H1 (cell line): ENCODE results near the gene GRID2. TPM values are rescaled to one million over a fixed set of nuclear protein-coding genes. Genes with fewer than 3 reads are reported as not detected.

Experiments used
- ATF2 ChIP-seq: IDR thresholded peaks from 2 replicates; pipeline ENCODE4 v1.6.1; 2012; ENCODE audit warnings: low read length, inconsistent platforms
- CHD1 ChIP-seq: IDR thresholded peaks from 2 replicates; pipeline ENCODE4 v1.6.1; 2012; ENCODE audit warnings: low read depth, low read length, improper control_type of control experiment
- CREB1 ChIP-seq: IDR thresholded peaks from 2 replicates; pipeline ENCODE4 v1.6.1; 2012; ENCODE audit warnings: inconsistent platforms
- GABPA ChIP-seq: IDR thresholded peaks from 2 replicates; pipeline ENCODE4 v1.6.1; 2011; ENCODE audit warnings: mild to moderate bottlenecking, low read length, moderate library complexity, borderline replicate concordance; ENCODE audit not compliant: insufficient read depth
- polyA plus RNA-seq, 7 experiments: library from polyadenylated mRNA; depleted of rRNA in 3 of 7; stranded (reverse) in 5 of 7; unstranded in 2 of 7; fragments of >200 nt in 5 of 7; fragments of 200-250 nt in 2 of 7; gene quantifications; 1 replicate in 5 of 7; 2 replicates in 1 of 7; 4 replicates in 1 of 7; pipeline versions ENCODE4 v1.2.1 to v1.2.3, GENCODE V29; 2011 to 2013; ENCODE audit warnings: missing spikeins in 2 of 7, mixed read lengths in 2 of 7
- total RNA-seq: library from RNA; stranded (reverse); fragmentation: NEBNext Ultra II Directional; extraction: Animal tissue kit (Norgen Biotek cat#: 25700); gene quantifications from 2 replicates; pipeline ENCODE4 v1.2.1, GENCODE V29; 2021
- TF ChIP-seq, protein P1 (sequence below): fragments of 300-600 bp; sonication (generic); IDR thresholded peaks from 2 replicates; pipeline ENCODE4 v1.7.1; 2012; ENCODE audit warnings: low read length, moderate library complexity, mild to moderate bottlenecking, inconsistent platforms; ENCODE audit not compliant: insufficient replicate concordance

Gene GRID2
- total and polyA plus RNA-seq, 2 of the 8 experiments (the other 6 are each of a cell fraction or from before 2014, with no cell fraction given), result 31.1 to 81.9 TPM

- TF ChIP-seq, protein P1, sequence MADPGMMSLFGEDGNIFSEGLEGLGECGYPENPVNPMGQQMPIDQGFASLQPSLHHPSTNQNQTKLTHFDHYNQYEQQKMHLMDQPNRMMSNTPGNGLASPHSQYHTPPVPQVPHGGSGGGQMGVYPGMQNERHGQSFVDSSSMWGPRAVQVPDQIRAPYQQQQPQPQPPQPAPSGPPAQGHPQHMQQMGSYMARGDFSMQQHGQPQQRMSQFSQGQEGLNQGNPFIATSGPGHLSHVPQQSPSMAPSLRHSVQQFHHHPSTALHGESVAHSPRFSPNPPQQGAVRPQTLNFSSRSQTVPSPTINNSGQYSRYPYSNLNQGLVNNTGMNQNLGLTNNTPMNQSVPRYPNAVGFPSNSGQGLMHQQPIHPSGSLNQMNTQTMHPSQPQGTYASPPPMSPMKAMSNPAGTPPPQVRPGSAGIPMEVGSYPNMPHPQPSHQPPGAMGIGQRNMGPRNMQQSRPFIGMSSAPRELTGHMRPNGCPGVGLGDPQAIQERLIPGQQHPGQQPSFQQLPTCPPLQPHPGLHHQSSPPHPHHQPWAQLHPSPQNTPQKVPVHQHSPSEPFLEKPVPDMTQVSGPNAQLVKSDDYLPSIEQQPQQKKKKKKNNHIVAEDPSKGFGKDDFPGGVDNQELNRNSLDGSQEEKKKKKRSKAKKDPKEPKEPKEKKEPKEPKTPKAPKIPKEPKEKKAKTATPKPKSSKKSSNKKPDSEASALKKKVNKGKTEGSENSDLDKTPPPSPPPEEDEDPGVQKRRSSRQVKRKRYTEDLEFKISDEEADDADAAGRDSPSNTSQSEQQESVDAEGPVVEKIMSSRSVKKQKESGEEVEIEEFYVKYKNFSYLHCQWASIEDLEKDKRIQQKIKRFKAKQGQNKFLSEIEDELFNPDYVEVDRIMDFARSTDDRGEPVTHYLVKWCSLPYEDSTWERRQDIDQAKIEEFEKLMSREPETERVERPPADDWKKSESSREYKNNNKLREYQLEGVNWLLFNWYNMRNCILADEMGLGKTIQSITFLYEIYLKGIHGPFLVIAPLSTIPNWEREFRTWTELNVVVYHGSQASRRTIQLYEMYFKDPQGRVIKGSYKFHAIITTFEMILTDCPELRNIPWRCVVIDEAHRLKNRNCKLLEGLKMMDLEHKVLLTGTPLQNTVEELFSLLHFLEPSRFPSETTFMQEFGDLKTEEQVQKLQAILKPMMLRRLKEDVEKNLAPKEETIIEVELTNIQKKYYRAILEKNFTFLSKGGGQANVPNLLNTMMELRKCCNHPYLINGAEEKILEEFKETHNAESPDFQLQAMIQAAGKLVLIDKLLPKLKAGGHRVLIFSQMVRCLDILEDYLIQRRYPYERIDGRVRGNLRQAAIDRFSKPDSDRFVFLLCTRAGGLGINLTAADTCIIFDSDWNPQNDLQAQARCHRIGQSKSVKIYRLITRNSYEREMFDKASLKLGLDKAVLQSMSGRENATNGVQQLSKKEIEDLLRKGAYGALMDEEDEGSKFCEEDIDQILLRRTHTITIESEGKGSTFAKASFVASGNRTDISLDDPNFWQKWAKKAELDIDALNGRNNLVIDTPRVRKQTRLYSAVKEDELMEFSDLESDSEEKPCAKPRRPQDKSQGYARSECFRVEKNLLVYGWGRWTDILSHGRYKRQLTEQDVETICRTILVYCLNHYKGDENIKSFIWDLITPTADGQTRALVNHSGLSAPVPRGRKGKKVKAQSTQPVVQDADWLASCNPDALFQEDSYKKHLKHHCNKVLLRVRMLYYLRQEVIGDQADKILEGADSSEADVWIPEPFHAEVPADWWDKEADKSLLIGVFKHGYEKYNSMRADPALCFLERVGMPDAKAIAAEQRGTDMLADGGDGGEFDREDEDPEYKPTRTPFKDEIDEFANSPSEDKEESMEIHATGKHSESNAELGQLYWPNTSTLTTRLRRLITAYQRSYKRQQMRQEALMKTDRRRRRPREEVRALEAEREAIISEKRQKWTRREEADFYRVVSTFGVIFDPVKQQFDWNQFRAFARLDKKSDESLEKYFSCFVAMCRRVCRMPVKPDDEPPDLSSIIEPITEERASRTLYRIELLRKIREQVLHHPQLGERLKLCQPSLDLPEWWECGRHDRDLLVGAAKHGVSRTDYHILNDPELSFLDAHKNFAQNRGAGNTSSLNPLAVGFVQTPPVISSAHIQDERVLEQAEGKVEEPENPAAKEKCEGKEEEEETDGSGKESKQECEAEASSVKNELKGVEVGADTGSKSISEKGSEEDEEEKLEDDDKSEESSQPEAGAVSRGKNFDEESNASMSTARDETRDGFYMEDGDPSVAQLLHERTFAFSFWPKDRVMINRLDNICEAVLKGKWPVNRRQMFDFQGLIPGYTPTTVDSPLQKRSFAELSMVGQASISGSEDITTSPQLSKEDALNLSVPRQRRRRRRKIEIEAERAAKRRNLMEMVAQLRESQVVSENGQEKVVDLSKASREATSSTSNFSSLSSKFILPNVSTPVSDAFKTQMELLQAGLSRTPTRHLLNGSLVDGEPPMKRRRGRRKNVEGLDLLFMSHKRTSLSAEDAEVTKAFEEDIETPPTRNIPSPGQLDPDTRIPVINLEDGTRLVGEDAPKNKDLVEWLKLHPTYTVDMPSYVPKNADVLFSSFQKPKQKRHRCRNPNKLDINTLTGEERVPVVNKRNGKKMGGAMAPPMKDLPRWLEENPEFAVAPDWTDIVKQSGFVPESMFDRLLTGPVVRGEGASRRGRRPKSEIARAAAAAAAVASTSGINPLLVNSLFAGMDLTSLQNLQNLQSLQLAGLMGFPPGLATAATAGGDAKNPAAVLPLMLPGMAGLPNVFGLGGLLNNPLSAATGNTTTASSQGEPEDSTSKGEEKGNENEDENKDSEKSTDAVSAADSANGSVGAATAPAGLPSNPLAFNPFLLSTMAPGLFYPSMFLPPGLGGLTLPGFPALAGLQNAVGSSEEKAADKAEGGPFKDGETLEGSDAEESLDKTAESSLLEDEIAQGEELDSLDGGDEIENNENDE, result peak; percentile 29
- TF ChIP-seq ATF2 (0 out of 2 replicates have a peak, but pooled peaks have one; percentile 8), CHD1 (no peak), GABPA (no peak), CREB1 (no peak)
- TF ChIP-seq, all 59 proteins: peak for 2
Observed at GRCh38 chr4:92445127-92445526, 141.4 kb downstream of the GRID2 start (continued).
